K562 (cell line): ENCODE results near the gene PEX11B. TPM values are rescaled to one million over a fixed set of nuclear protein-coding genes. Genes with fewer than 3 reads are reported as not detected.

ENCODE experiments used
- ARID3B ChIP-seq: fragments of 250-450 bp; sonication (Bioruptor Pico); IDR thresholded peaks from 2 replicates; pipeline ENCODE4 v1.4.0; 2020; ENCODE audit warnings: borderline replicate concordance
- ELF4 ChIP-seq: fragments of 450-650 bp; formaldehyde crosslinking; IDR thresholded peaks from 2 replicates; pipeline ENCODE4 v1.4.0; 2022; ENCODE audit warnings: missing genetic modification characterization
- EP400 ChIP-seq: fragments of 450-650 bp; IDR thresholded peaks from 2 replicates; pipeline ENCODE4 v1.6.1; 2017; ENCODE audit warnings: antibody characterized with exemption, mild to moderate bottlenecking, moderate library complexity
- FOXP1 ChIP-seq: sonication (generic); formaldehyde crosslinking; IDR thresholded peaks from 2 replicates; pipeline ENCODE4 v1.8.0; 2022; ENCODE audit warnings: mild to moderate bottlenecking, missing genetic modification reagents
- GTF2F1 ChIP-seq: IDR thresholded peaks from 2 replicates; pipeline ENCODE4 v1.6.1; 2011; ENCODE audit warnings: low read depth, low read length, improper control_type of control experiment
- KLF1 ChIP-seq: fragments of 450-650 bp; IDR thresholded peaks from 2 replicates; pipeline ENCODE4 v1.6.1; 2016; ENCODE audit warnings: missing genetic modification characterization, missing compliant biosample characterization
- MYNN ChIP-seq, 2 experiments: sonication (generic); formaldehyde crosslinking in 1 of 2; IDR thresholded peaks; 2 replicates each; pipeline versions ENCODE4 v1.5.0 to v1.6.1; 2016 to 2020; ENCODE audit warnings: antibody characterized with exemption in 1 of 2, missing genetic modification reagents in 1 of 2
- NKRF ChIP-seq: fragments of 450-650 bp; IDR thresholded peaks from 2 replicates; pipeline ENCODE4 v1.6.1; 2016; ENCODE audit warnings: borderline replicate concordance
- POLR2AphosphoS5 ChIP-seq: IDR thresholded peaks from 2 replicates; pipeline ENCODE4 v1.6.1; 2011; ENCODE audit warnings: mild to moderate bottlenecking, low read depth, low read length, moderate library complexity; ENCODE audit not compliant: control insufficient read depth, insufficient read depth
- PTRF ChIP-seq: fragments of 450-650 bp; IDR thresholded peaks from 2 replicates; pipeline ENCODE4 v1.6.1; 2016; ENCODE audit warnings: mild to moderate bottlenecking, missing genetic modification characterization, missing compliant biosample characterization
- RNF2 ChIP-seq: sonication (generic); IDR thresholded peaks from 2 replicates; pipeline ENCODE4 v1.6.1; 2016
- SMARCC2 ChIP-seq: fragments of 450-650 bp; IDR thresholded peaks from 2 replicates; pipeline ENCODE4 v1.6.1; 2017; ENCODE audit warnings: antibody characterized with exemption, moderate library complexity, mild to moderate bottlenecking, low read depth
- ZBTB34 ChIP-seq: fragments of 250-450 bp; sonication (Bioruptor Pico); IDR thresholded peaks from 2 replicates; pipeline ENCODE4 v1.8.0; 2021; ENCODE audit warnings: mild to moderate bottlenecking, moderate library complexity
- ZNF609 ChIP-seq: sonication (generic); formaldehyde crosslinking; IDR thresholded peaks from 2 replicates; pipeline ENCODE4 v1.8.1; 2023; ENCODE audit warnings: missing genetic modification reagents, mild to moderate bottlenecking, borderline replicate concordance
- polyA plus RNA-seq, 8 experiments: library from polyadenylated mRNA; depleted of rRNA in 4 of 8; stranded (reverse) in 5 of 8; unstranded in 3 of 8; fragments of >200 nt; fragmentation: Nextera tagmentation in 2 of 8; fragmentation: Illumina TruSeq in 1 of 8; extraction: Ambion mirVana in 2 of 8; extraction: Trizol in 1 of 8; gene quantifications; 2 replicates each; pipeline versions ENCODE4 v1.2.1 to v1.2.3, GENCODE V29; 2011 to 2014; ENCODE audit warnings: inconsistent platforms in 1 of 8, missing spikeins in 1 of 8
- total RNA-seq, 7 experiments: library from RNA; depleted of rRNA in 6 of 7; stranded (reverse); fragments of >200 nt in 6 of 7; fragmentation: Illumina TruSeq in 2 of 7; extraction: Trizol in 2 of 7; gene quantifications; 2 replicates each; pipeline versions ENCODE4 v1.2.1 to v1.2.3, GENCODE V29; 2011 to 2021; ENCODE audit warnings: low replicate concordance in 1 of 7

Gene PEX11B
- total and polyA plus RNA-seq, 9 of the 15 experiments (the other 6 are each of a cell fraction or from before 2014, with no cell fraction given): 13.2 to 60.0 (median 21.7) TPM

GRCh38 chr1:145927063-145927886 is 8.8 kb upstream of the PEX11B start, which contains the start of gene RBM8A (continued):
- TF ChIP-seq FOXP1 (CRISPR knock-in tag) (peak; percentile 29; the same call in 1 of the 2 replicates), KLF1 (tag) (no peak), SMARCC2 (peak; percentile 58; the same call in 1 of the 2 replicates), EP400 (peak; percentile 99), POLR2AphosphoS5 (peak; percentile 89), MYNN (IDR thresholded peaks at IDR 0.05) (peak; percentile 11; the same call in 1 of the 2 replicates), MYNN (CRISPR knock-in tag; IDR thresholded peaks at IDR 0.05) (no peak), NKRF (peak; percentile 97), ZNF609 (CRISPR knock-in tag) (no peak), ZBTB34 (no peak), GTF2F1 (peak; percentile 53; the same call in 1 of the 2 replicates), ELF4 (CRISPR knock-in tag) (peak; percentile 81), RNF2 (peak; percentile 83; the same call in 1 of the 2 replicates), ARID3B (CRISPR knock-in tag) (no peak), PTRF (tag) (no peak)
